ENCODE results near the gene ULK3.

ULK3 gene

GRCh38 chr15:74837482-74838136 lies 5.3 kb downstream of the ULK3 start:
- no peak for DNase-seq (ENCODE audit: extremely low read depth, low read depth)
- no peak overlapping the region for H3K4me3 ChIP-seq (replicated peaks; ENCODE audit: low read depth, low read length)
- TF ChIP-seq CTCF (IDR thresholded peaks at IDR 0.05; ENCODE audit: low read depth, low read length, missing control alignments): no peak

GRCh38 chr15:74836846-74837245 lies 6.1 kb downstream of the ULK3 start:
- no peak overlapping the region for H3K4me3 ChIP-seq (replicated peaks; ENCODE audit: low read depth, low read length)
- DNase-seq (ENCODE audit: extremely low read depth, low read depth): no peak
- no peak for TF ChIP-seq CTCF (IDR thresholded peaks at IDR 0.05; ENCODE audit: low read depth, low read length, missing control alignments)

DNA sequence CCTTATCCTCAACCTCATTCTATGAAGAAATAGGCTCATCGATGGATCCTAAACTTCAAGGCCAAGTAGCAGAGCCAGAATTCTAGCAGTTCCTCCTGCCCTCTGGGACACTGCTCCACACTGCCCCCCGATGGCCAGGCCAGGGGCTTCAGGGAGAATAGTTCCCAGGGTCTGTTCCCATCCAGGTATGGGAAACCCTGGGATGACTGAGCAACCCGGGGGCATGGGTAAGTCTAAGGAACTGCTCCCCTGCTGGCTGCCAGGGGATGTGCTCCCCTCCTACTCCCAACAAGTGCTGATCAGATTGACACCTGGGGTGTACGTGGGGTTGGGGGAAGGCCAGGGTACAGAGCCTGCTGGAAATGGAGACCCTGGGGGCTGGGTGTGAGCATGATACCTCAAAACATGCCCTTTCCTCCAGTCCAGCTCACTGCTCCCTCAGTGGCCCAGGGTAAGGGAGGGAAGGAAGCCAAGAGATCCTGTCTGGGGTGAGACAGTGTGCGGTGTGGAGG lies 7.6 kb downstream of the ULK3 start:
- no peak for DNase-seq (ENCODE audit: extremely low read depth, low read depth)
- H3K4me3 ChIP-seq (replicated peaks; ENCODE audit: low read depth, low read length): no peak overlapping the region
- peak; percentile 93 for TF ChIP-seq CTCF (IDR thresholded peaks at IDR 0.05; ENCODE audit: low read depth, low read length, missing control alignments)

DNA sequence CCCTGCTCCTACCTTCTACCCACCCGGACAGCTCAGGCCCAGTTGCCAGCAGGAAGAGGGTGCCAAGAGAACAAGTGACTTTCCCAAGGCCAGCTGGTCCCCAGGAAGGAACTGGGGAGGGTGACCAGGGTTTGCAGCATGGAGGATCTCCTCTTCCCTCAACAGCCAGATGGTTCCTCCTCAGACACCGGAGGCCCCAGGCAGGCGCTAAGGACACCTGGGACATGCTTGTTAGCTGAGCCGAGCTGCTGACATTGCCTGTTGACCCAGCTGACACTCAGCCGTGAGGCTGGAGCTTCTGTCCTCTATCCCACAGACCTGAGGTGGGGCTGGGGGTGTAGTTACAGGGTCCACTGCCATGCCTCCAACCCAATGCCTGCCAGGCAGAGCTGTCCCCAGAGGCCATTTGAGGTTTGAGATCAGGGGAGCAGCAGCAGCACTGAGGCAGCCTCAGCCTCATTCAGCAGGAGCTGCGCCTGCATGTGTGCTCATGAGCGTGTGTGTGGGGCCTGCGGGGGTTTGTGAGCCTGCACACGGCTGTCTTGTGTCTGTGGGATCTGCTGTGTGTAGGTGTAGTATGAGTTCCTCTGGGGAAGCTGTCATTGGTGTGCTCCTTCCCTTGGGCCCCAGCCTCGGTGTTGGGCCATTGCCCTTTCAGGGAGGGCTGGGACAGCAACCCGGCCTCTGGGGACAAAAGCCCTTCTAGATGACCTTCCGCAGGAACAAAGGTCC lies 9.4 kb downstream of the ULK3 start:
- H3K4me3 ChIP-seq (replicated peaks; ENCODE audit: low read depth, low read length): no peak overlapping the region
- DNase-seq (ENCODE audit: extremely low read depth, low read depth): no peak
- no peak for TF ChIP-seq CTCF (IDR thresholded peaks at IDR 0.05; ENCODE audit: low read depth, low read length, missing control alignments)

GRCh38 chr15:74832826-74833225 lies 10.1 kb downstream of the ULK3 start:
- H3K4me3 ChIP-seq (replicated peaks; ENCODE audit: low read depth, low read length): no peak overlapping the region
- no peak for TF ChIP-seq CTCF (IDR thresholded peaks at IDR 0.05; ENCODE audit: low read depth, low read length, missing control alignments)
- DNase-seq (ENCODE audit: extremely low read depth, low read depth): no peak

DNA sequence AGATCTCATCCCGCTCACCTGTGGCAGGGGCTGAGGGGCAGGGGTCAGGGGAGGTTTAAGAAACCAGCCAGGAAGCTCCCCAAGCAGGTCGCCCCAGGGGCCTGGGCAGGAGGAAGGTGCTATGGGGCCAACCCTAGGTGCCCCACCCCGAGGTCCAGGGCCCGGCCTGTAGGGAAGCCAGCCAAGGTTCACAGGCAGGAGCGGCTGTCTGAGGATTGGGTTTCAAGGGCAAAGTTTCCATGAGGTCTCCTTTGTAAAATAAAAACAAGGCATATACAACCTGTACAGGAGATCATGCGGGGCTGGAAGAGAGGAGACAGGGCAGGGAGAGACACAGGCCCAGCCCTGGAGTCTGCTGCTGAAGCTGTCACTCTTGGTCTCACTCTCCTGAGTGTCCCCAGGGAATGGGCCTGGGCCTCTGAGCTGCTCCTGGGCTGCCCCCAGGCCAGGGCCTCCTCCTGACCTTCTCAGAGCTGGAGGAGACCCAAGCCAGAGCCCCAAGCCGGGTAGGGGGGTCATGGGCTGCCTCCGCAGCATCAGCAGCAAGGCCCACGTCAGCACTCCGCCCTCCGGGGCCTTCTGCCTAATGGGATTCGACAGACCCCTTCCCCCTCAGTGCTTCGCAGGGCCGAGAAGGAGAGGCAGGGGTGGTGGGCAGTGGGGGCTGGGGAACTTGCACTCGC lies 11.0 kb downstream of the ULK3 start:
- TF ChIP-seq CTCF (IDR thresholded peaks at IDR 0.05; ENCODE audit: low read depth, low read length, missing control alignments): no peak
- no peak overlapping the region for H3K4me3 ChIP-seq (replicated peaks; ENCODE audit: low read depth, low read length)
- no peak for DNase-seq (ENCODE audit: extremely low read depth, low read depth)
